ENCODE data around the gene SERPINB10.

SERPINB10 gene

GRCh38 chr18:63982361-63982760 lies 74.6 kb downstream of the SERPINB10 start:
- no peak for DNase-seq (ENCODE audit: low spot score)
